CD4-positive, alpha-beta T cell treated with Interleukin-4 for 4 hours (primary cell): Measurements from ENCODE around the gene SENP8.

Source experiments
- DNase-seq: peaks from one replicate; pipeline ENCODE4 v3.0.0-alpha.2; 2020

The SENP8 gene

DNA sequence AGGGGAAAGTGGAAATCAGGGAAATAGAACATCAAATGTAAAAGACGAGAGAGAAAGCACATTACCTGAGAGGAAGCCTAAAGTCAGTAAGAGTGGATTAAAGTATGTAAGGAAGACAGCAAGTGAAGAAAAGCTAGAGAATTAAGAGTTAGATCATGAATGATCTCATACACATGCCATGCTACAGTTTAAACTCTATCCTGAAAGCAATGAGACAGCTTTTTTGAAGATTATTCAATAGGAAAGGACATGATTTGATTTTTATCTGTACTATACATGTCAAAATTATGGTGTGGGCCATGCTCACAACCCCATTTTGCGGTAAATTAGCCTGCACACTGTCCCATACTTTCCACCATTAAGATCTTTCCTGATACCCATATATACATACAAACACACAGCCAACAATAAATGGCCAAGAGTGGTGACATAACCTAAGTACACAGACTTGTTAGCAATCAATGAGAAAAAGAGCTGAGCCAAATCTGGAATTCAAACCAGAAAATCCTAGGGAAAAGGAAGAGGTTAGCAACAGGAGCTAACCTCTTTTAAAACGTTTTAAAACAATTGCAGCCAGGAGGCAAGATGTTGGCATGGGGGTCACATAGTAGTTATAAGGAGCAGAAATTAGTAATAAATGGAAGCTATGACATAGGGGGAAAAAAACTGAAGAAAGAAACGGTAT, 4.7 kb upstream of the SENP8 start:
- DNase-seq = no peak

DNA sequence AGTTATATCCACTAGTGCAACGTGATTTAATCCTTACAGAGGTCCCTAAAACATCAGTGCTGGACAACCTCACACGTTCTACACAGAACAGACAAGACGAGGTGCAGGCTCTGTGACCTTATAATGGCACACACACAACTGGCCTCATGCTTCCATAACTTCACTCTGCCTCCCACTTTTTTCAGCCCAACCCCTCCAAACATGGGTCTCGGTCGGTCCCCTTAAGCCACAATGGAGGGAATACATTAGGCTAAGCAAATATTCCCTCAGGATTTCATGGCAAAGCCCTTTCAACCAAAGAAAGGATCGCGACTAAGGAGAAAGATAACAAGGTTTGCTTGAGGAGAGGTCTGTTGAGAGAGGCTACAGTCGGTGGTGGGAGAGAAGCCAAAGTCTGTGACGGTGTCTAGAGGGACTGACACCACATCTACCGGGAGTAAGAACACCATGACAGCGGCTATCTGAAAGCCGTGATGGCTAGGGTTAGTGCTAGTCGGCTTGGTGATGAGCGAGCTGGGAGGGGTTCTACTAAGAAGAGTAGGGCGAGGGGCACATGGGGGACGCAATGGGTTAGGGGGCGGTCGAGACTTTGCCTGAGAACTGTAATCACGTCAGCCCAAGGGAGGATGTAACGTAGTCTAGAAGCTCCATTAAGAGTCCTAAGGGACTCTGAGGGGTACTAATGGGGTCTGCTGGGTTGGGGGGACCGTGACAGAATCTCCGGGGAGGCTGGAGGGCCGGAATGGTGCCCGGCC, 1.3 kb upstream of the SENP8 start:
- no peak for DNase-seq

DNA sequence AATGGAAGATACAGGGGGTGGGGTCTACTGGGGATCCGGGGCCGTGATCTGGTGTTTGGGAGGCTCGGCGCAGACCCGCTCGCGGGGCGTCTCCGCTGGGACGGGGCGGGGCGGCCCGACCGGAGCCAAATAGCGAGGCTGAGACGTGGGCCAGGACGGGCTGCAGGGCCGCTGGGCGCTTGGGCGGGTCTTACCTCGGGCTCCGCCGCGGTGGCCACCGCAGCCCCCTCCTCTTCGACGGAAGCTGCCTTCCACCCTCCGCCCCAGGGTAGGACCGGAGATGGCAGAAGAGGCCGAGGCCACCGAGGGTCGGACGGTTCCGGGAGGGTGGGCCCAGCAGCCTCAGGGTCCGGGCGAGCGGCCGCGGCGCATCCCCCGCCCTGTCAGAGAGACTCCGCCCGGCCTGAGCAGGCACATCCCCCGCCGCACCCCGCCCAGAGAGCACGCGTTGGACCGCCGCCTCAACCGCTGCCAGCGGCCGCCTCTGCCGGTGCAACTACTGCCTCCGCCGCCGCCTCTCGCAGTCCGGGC, 652 bp upstream of the SENP8 start:
- peak; percentile 58 for DNase-seq

DNA sequence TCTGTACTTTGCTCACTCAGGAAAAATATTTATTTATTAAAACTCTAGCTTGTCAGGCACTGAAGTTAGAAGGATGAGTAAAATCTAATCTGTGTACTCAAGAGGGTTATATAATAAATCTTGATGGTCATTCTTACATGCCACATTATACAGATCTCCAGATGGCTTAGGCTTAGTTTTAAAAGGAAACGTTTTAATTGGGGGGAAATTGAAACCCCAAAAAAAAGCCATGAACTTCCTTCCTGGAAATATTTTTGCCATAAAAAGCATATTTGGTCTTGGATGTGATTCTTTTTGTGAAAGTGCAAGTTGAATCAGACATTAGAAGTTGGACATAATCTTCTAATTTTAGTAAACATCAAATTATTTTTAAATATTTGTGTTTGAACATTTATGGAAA, 6.0 kb downstream of the SENP8 start:
- no peak for DNase-seq

DNA sequence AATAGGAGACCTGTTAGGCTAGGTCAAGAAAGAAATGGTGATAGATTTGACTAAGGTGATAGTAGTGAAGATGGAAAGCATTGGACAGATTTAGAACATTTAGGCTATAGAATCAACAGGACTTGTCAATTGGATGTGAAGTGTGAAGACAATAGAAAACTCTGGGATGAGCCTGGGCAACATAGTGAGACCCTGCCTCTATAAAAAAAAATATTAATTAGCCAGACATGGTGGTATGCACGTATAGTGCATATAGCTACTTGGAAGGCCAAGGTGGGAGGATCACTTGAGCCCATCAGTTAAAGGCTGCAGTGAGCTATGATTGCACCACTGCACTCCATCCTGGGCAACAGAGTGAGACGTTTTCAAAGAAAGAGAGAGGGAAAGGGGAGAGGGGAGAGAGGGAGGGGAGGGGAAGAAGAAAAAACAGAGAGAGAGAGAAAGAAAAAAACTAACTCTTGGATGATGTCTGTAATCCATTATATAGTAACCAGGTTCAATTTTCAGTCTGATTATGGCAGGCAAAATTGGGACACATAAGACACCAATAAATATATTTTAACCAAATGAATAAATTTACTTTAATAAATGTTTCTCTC, 9.6 kb downstream of the SENP8 start:
- no peak for DNase-seq

DNA sequence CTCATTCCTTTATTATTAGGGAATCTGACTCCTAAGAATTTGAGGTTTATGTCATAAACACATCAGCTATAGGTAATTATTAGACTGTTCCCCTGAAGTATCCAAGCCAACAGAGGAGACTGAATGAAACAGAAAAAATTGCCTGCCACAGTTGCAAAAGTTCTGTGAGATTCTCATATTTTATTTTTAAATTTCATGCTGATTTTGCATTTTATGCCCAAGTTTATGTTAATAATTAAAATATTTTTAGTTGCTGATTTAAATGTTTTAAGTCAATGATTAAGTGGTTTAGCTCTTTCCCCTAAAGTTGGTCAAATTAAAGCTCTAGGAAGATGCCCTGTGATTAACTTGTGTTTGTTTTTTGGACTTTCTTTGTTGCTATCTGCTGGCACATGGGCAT, 10.2 kb downstream of the SENP8 start:
- DNase-seq = no peak

DNA sequence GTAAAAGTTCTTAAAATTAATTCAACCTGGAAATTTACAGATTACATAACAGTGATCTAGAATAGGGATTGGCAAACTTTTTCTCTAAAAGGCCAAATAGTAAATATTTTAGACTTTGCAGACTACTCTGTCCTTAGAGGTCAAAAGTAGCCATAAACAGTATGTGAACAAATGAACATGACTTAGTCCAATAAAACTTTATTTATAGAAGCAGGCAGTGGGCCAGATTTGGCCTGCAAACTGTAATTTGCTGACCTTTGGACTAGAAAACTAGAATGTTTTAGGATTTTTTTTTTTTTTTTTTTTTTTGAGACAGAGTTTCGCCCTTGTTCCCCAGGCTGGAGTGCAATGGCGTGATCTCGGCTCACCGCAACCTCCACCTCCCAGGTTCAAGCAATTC, 12.1 kb downstream of the SENP8 start:
- no peak for DNase-seq

DNA sequence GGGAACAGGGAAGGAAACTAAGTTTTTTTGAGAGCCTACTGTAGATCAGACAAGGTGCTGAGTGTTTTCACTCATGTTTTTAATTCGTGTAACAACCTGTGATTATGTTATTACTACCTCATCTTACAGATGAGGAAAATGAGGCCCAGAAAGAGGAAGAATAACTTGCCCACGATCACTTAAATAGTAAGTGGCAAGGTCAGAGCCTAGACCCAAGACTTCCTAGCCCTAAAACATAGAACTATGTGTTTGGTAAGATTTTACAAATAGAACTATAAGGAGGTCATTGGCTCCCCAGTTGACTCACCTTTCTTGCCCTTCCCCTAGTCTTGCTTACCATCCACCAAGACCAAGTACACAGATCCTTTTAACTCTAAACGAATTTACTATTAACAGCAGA, 13.7 kb downstream of the SENP8 start:
- DNase-seq = no peak

DNA sequence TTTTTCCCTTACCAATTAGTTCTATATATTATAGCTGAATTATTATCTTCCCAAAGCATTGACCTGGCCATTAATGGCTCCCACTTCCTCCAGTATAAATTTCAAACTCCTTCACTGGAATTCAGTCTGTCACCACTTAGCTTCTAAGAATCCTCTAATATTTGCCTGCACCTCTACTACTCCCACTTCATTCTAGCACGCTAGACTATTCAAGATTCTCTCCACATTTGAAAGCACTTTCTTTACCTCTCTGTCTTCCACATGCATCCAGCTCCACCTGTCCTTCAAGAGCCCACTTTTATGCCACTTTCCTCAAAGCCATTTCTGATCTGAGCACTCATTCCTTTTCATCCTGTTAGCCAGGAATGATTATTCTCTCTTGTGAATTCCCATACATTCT, 15.0 kb downstream of the SENP8 start:
- DNase-seq = no peak

DNA sequence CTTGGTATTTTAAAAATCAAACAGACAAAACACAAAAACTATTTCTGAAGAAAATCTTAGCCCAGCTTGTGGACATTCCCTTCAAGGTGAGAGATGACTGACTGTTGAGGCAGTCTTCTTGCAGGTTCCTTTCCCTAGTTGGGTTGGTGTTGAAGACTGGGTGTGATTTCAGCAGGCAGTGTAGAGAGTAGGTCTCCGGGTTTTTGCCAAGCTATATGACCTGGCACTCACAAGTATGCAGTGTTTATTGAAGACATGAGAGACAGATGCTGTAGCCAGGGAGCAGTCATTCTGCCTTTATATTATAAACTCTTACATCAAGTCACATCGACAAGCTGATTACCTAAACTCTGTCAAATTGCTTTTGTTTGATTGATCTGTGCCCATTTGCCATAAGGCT, 17.5 kb downstream of the SENP8 start:
- DNase-seq = no peak

DNA sequence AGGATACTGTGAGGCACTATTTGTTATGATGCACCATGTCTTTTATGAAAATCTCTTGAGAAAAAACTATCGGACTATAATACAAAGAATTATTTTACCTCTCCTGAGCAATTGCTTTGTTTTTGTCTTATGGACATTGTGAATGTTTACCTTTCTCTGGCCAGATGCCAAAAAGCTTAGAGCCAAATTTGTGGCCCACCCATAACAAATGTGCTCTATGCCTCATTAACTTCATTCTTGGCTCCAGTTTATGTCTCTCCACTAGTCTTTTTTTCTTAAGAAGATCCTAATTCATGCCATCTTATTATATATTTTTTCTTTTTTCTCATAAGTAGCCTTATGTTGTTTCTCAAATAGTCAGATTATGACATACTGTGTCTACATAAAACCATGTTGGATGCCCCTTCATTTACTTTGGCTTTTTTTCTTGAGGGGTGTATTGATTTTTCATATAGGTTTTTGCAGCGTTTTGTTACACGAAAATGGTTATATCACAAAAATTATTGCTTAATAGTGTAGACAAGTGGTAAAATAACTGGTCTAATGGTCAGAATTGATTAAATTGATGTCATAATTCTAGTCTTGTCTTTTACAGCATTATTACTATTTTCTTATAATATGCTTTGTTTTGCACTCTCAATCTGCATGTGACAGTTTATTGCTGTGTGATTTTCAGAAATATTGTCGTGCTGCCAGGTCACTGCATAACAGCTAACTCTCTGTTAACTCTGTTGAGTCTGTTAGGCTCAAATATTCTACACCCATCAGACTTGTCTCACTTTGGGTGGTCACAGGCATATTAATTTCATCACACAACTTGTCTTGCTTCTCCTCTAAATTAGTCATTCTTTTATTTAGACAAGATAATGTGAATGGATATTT, 18.2 kb downstream of the SENP8 start:
- no peak for DNase-seq

DNA sequence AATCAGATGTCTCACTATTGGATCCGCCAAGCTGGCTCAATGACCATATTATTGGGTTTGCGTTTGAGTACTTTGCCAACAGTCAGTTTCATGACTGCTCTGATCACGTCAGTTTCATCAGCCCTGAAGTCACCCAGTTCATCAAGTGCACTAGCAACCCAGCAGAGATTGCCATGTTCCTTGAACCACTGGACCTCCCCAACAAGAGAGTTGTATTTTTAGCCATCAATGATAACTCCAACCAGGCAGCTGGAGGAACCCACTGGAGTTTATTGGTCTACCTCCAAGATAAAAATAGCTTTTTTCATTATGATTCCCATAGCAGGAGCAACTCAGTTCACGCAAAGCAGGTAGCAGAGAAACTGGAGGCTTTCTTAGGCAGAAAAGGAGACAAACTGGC, 21.5 kb downstream of the SENP8 start:
- DNase-seq = no peak

DNA sequence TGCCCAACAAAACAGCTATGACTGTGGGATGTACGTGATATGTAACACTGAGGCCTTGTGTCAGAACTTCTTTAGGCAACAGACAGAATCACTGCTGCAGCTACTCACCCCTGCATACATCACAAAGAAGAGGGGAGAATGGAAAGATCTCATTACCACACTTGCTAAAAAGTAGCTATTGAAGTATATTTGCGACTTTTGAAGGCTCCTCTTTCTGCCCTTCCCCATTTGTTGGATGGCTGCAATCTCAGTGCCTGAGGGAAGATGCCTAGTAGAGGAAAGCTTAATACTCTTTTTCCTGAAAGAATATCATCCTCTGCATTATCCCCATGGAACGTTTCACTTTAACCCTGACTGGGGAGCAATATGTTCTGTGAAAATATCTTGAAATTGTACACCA, 21.9 kb downstream of the SENP8 start:
- no peak for DNase-seq

DNA sequence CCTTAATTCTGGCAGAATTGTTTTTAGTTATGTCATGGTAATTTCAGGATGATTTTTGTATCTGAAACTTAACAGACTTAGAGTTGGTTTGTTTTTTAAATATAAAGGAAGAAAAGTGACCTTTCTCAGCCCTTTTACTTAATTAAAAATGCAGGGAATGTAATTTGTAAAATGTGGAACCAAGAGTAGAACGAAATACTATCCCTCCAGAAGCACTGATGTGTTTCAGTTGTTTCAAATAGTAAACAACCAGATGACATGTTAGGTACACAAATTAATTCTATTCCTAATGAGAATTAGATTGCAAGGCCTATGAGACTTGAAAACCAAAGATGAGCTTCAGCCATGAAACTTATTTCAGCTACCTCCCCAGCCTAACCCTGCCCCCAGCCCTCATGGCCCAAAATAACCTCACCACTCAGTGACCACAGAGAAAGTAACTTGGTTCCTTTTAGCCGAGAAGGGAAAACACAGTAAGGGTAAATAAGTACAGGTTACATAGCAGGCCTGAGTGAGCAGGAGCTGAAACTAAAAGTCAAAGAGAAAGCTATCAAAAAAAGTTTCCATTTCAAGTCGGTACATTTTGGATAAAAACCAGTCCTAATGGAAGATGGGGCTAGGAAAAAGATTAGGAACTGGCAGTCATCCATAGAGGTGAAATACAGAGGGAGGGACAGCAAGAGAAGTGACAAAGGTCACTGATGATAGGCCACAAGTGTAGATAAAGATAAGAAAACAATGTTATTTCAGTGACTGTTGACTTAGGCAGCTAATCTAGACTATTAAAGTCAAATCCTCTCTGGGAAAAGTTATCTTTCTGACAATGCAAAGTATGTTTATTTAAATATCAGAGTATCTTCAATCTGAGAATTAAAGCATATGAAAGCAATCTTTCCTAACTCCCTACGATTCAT, 23.2 kb downstream of the SENP8 start:
- DNase-seq = no peak

DNA sequence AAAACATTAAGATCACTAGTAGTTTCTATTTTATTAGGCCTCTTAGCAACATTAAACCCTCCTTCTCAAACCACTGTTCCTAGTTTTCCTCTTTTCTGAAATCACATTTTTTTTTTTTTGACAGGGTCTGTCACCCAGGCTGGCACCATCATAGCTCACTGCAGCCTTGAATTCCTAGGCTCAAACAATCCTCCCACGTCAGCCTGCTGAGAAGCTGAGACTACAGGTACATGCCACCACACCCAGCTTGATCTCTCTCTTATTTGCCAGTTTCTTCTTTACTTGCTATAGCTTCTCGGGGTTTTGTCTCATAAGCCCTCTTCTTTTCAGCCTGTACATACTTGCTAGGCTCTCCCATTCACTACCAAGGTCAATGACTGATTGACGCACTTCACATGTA, 28.0 kb downstream of the SENP8 start:
- DNase-seq = no peak

DNA sequence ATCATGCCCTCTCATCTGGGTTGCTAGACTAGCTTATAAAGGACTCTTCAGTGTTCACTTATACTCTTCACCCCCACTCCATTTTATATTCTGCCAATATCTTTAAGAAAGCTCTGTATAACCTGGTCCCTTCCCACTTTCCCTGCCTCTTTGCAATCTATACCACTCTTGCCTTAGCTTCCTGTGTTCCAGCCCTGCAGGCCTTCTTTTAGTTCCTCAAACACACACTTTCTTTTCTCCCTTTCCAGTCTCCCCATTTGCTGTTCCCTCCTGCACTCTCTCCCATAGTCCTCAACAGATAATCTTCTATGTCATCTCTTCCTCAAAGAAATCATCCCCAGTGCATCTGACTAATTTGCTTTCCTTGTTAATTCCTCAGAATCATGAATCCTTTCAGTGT, 28.7 kb downstream of the SENP8 start:
- DNase-seq = no peak

DNA sequence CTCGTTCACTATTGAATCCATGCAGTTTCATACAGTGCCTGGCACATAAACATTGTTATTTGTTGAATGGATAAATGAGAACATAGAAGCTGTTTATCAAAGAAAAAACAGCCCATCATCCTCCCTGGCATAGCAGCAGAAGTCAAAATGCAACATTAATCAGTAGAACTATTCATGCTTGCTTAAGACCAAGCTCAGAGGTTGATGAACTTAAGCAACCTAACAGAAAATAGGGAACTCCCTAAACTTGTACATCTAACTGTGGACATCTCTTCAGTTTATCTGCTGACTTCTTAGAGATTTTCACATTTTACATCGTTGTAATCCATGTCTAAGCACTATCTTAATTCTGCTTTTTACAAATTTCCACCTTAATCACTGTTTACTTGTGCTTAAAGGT, 29.2 kb downstream of the SENP8 start:
- DNase-seq = no peak

DNA sequence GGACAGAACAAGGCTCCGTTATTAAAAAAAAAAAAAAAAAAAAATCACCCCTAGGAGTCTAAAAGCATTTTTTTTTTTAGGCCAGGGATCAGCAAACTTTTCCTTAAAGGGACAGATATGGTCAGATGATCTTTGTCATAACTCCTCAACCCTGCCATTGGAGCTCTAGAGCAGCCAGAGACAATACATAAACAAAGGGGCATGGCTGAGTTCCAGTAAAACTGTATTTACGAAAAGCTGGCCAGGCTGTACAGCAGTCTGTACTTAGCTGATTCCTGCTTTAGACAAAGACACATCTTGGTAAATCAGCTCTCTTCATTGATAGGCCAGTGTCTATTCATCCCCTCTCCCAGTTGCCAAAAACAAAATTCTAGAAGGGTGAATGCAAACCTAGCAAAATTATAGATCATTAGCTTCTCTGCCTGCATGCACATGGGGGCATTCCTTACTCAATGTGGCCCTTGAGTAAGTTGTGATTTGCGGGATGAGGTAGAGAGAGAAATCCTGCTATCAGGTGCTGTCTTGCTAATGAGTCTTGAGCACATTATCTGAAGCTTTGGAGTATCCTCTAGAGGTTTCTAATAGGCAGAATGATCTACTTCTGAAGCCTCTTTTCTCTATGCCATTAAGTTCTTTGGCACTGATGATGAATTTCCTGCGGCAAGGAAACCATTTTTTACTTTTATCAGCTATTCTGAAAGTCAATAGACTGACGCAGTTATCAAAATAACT, 35.2 kb downstream of the SENP8 start:
- no peak for DNase-seq

DNA sequence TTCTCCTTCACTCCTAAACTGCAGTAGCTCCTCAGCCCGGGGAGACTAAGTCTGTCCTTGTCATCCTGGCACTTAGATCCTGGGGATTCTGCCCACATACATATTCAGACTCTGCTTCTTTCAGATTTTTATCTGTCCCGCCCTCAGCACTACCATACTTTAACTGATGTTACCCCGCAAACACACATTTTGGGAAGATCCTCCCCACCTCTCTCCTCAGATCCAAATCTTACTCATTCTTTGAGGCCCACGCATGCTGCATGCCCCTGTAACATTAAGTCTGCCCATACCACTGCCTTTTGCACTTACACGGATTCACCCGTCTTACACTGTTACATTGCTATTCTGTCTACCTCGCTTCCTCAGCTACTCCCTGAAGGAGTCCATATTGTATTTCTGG, 36.1 kb downstream of the SENP8 start:
- DNase-seq = no peak

DNA sequence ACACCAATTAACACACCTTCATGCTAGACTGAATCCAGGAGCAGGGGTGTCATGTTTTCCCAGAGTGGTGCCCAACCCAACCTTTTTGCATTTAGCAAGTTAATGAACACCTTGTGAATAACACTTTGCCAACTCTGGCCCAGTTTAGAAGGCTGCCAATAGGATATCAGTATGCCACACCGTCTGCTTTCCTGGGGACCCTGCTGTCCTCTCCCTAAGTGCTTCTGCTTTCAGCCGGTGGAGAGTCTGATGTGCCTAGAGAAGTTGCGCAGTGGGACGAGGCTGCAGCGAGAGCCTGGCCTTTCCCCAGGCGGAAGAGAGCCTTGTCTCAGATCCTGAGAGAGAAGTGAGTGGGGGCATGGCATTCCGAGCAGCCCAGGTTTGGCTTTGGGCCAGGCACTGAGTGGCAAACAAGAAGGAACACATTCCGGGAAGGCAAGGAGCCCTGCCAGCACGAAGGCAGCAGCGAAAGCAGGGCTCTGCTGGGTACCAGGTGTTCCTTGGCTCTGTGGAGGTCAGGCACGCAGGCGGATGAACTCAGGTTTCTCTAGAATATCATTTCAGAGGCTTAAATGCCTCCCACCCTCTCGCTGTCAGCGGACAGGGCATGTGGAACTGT, 36.9 kb downstream of the SENP8 start:
- DNase-seq = no peak
